Colonic mucosa (tissue), 4 donors: Measurements from ENCODE around the gene MT1E. TPM values are rescaled to one million over a fixed set of nuclear protein-coding genes. Genes with fewer than 3 reads are reported as not detected.

Source experiments
- DNase-seq: peaks from one replicate; pipeline ENCODE4 v3.0.0-alpha.2; 2020
- H3K27ac ChIP-seq: fragments of 200-600 bp; one replicate; pipeline ENCODE4 v1.8.0; 2021
- H3K27me3 ChIP-seq: fragments of 200-600 bp; one replicate; pipeline ENCODE4 v1.8.0; 2021
- H3K36me3 ChIP-seq: fragments of 200-600 bp; one replicate; pipeline ENCODE4 v1.8.0; 2021
- H3K4me1 ChIP-seq: fragments of 200-600 bp; one replicate; pipeline ENCODE4 v1.8.0; 2021; ENCODE audit warnings: mild to moderate bottlenecking
- H3K4me3 ChIP-seq: fragments of 200-600 bp; one replicate; pipeline ENCODE4 v1.8.0; 2021
- H3K9ac ChIP-seq, 2 donors: one replicate each; pipeline ENCODE4 v1.7.0; 2013; ENCODE audit warnings: control low read depth in 2 of 2, low read depth in 2 of 2, low read length in 2 of 2
- H3K9me3 ChIP-seq: fragments of 200-600 bp; one replicate; pipeline ENCODE4 v1.8.0; 2021
- CTCF ChIP-seq: fragments of 200-600 bp; IDR thresholded peaks from one replicate; pipeline ENCODE4 v1.8.0; 2022; ENCODE audit warnings: antibody characterized with exemption, mild to moderate bottlenecking
- intact Hi-C: fragments of 100-400 bp; cut with DNase I; formaldehyde crosslinking; loops from one replicate; pipeline ENCODE4 v1.14.1; 2022
- total RNA-seq, 2 donors: library from RNA; stranded (reverse); fragmentation: NEBNext Ultra II Directional in 1 of 2; extraction: Animal tissue kit (Norgen Biotek cat#: 25700) in 1 of 2; gene quantifications; one replicate each; pipeline ENCODE4 v1.2.1, GENCODE V29; 2021
- donor health status: healthy.
- donor health status: DM: no; HTN: no; CAD: no.
- donor health status: DM: no; HTN: no; CAD: no.

The MT1E gene
- total RNA-seq, 2 donors from 2014 or later = 251 to 359 TPM

DNA sequence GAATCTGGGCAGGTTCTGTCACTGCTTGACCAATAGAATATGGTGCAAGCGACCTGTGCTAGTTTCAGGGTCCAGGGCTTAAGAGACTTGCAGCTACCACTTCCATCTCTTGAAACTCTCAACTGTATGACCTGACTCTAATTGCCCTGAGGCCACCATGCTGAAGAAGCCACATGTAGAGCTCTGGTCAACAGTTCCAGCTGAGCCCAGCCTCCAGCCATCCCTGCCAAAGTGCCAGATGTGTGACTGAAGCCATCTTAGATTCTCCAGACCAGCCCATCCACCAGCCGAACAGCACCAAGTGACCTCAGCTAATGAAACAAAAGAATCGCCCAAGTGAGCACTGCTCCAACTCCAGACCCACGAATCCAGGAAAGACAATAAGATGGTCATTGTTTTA is 20.6 kb upstream of the MT1E start:
- intact Hi-C loops = loop anchor here (5.0 to 10.0 kb wide), 2 partner anchors 90 to 97 kb away; no protein-coding TSS in a partner anchor

GRCh38 chr16:56605475-56605874 is 20.1 kb upstream of the MT1E start:
- H3K4me3 ChIP-seq = no peak overlapping the region
- H3K9me3 ChIP-seq = no peaks in the 10 kb centered on the region
- H3K4me1 ChIP-seq = peaks cover 7% of the 10 kb centered on the region
- no peak for TF ChIP-seq CTCF
- no peaks in the 10 kb centered on the region for H3K36me3 ChIP-seq
- H3K27me3 ChIP-seq = no peaks in the 10 kb centered on the region
- no peak for DNase-seq
- H3K27ac ChIP-seq = peak overlapping the region; percentile 88
- H3K9ac ChIP-seq = no peak overlapping the region
- intact Hi-C loops = loop anchor here (10.0 kb wide), 1 partner anchor 91 kb away; no protein-coding TSS in a partner anchor

More for the DNA sequence above, 20.6 kb upstream of the MT1E start:
- no peak for DNase-seq
- Histone ChIP-seq H3K36me3 (no peaks in the 10 kb centered on the region), H3K9ac (no peak overlapping the region), H3K4me1 (peaks cover 2% of the 10 kb centered on the region), H3K27ac (no peak overlapping the region), H3K9me3 (no peaks in the 10 kb centered on the region), H3K4me3 (no peak overlapping the region), H3K27me3 (no peaks in the 10 kb centered on the region)
- no peak for TF ChIP-seq CTCF

- Histone ChIP-seq H3K4me3 (no peak overlapping the region), H3K9ac (peak overlapping the region in 1 of 2 donors; percentile 7), H3K4me1 (peaks cover 11% of the 10 kb centered on the region), H3K36me3 (no peaks in the 10 kb centered on the region), H3K9me3 (no peaks in the 10 kb centered on the region), H3K27ac (peak overlapping the region; percentile 88), H3K27me3 (no peaks in the 10 kb centered on the region)
- DNase-seq = peak; percentile 41
- TF ChIP-seq CTCF = no peak
- intact Hi-C loops = loop anchor here (10.0 kb wide), 1 partner anchor 91 kb away; no protein-coding TSS in a partner anchor
Observed at GRCh38 chr16:56606071-56606475, 19.5 kb upstream of the MT1E start.

DNA sequence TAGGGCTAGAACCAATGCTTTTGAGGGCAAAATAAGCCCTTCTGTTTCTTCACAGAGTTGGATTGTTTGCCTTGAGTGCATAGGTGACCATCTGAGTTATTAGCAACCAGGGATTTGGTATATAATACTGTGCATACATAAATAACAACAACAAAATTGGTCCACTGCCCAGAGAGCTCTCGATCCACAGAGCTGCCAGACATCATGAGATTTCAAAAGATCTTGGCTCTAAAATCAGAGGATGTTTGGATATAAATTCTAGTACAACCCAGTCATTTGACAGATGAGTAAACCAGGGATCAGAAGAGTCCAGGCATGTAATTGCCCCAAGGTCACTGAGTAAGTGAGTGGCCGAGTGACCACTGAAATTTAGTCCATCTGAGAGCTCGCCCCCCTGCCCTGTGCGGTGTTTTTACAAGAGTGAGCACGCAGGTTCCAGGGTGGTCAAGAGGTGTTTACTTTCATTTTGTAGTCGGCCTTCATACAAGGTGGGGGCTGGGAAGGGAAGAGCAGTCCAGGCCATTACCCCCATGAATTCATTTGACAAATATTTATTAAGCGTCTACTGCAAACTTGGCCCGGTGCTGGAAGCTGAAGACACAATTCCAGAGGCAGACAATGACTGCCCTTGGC is 19.0 kb upstream of the MT1E start:
- no peaks in the 10 kb centered on the region for H3K36me3 ChIP-seq
- no peaks in the 10 kb centered on the region for H3K27me3 ChIP-seq
- H3K9me3 ChIP-seq = no peaks in the 10 kb centered on the region
- peak overlapping the region; percentile 88 for H3K27ac ChIP-seq
- peak overlapping the region in 1 of 2 donors; percentile 80 for H3K9ac ChIP-seq
- intact Hi-C loops = loop anchor here (10.0 kb wide), 1 partner anchor 92 kb away; no protein-coding TSS in a partner anchor
- peak; percentile 29 for DNase-seq
- H3K4me1 ChIP-seq = peaks cover 11% of the 10 kb centered on the region
- no peak overlapping the region for H3K4me3 ChIP-seq
- no peak for TF ChIP-seq CTCF

GRCh38 chr16:56607109-56607618 is 18.4 kb upstream of the MT1E start:
- H3K4me1 ChIP-seq = peaks cover 11% of the 10 kb centered on the region
- H3K4me3 ChIP-seq = no peak overlapping the region
- no peaks in the 10 kb centered on the region for H3K9me3 ChIP-seq
- H3K27ac ChIP-seq = peak overlapping the region; percentile 88
- H3K36me3 ChIP-seq = no peaks in the 10 kb centered on the region
- intact Hi-C loops = loop anchor here (10.0 kb wide), 1 partner anchor 92 kb away; no protein-coding TSS in a partner anchor
- no peak for TF ChIP-seq CTCF
- H3K9ac ChIP-seq = peak overlapping the region; percentile 48 to 80
- DNase-seq = peak; percentile 54
- H3K27me3 ChIP-seq = no peaks in the 10 kb centered on the region
